ENCODE data around the gene GREB1.

The GREB1 gene

DNA sequence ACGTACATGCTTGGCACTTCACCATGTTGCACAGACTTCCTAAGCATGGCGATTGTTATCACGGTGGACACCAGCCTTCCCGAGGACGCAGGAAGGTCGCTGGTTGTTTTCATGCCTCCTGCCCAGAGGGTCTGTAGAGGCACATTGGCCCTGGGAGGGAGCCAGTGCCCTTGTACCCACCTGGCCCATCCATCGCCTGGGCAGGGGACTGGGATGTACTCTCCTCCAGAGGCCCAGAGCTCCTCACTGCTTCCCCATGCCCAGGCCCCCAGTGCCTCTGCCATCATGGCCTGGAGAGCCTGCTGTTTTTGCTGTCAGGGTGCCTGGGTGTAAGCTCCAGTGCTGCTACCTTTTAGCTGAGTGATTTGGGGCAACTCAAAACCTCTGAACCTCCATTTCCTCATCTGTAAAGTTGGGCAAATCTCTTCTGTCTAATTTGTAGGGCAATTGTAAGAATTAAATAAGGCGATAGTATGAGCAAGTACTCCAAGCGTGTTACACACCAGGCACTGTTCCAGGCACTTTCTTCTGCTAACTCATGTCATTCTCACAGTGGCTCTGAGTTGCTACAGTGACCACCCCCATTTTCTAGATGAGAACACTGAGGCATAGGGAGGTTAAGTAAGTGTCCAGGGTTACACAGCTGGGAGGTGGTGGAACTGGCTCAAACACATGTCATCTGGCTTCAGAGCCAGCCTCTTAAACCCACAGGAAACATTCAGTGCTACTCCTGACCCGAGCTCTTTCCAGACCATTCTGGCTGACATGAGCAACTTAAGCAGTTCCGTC is 45.3 kb downstream of the GREB1 start:
- TF ChIP-seq, protein P1, sequence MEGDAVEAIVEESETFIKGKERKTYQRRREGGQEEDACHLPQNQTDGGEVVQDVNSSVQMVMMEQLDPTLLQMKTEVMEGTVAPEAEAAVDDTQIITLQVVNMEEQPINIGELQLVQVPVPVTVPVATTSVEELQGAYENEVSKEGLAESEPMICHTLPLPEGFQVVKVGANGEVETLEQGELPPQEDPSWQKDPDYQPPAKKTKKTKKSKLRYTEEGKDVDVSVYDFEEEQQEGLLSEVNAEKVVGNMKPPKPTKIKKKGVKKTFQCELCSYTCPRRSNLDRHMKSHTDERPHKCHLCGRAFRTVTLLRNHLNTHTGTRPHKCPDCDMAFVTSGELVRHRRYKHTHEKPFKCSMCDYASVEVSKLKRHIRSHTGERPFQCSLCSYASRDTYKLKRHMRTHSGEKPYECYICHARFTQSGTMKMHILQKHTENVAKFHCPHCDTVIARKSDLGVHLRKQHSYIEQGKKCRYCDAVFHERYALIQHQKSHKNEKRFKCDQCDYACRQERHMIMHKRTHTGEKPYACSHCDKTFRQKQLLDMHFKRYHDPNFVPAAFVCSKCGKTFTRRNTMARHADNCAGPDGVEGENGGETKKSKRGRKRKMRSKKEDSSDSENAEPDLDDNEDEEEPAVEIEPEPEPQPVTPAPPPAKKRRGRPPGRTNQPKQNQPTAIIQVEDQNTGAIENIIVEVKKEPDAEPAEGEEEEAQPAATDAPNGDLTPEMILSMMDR (IDR thresholded peaks at IDR 0.05; ENCODE audit: low read depth, low read length): no peak
- H3K4me3 ChIP-seq (ENCODE audit: low read depth, low read length): no peak overlapping the region

DNA sequence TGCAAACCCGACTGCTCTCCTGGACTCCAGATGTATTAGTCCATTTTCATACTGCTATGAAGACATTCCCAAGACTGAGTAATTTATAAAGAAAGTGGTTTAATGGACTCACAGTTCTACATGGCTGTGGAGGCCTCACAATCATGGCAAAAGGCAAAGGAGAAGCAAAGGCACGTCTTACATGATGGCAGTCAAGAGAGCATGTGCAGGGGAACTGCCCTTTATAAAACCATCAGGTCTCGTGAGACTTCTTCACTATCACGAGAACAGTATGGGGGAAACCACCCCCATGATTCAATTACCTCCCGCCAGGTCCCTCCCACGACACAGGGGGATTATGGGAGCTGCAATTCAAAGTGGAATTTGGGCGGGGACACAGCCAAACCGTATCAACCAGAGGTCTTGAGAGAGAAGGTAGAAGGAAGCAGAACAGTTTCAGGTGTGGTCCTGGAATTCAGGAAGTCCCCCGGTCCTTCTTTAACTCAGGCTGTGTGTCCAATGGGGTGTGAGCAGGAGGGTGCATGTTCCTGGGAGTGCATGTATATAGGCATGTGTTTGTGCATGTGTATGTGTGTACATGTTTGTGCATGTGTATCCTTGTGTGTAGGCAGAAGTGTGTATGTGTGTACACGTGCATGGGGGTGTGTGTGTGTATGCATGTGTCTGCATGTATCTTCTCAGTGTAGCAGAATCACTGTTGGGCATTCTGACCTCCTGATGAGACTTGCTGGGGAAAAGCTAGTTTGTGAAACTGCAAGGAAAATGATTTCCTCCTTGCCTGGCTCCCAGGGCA is 46.2 kb downstream of the GREB1 start:
- TF ChIP-seq, protein P1 (IDR thresholded peaks at IDR 0.05; ENCODE audit: low read depth, low read length): no peak
- H3K4me3 ChIP-seq (ENCODE audit: low read depth, low read length): no peak overlapping the region

DNA sequence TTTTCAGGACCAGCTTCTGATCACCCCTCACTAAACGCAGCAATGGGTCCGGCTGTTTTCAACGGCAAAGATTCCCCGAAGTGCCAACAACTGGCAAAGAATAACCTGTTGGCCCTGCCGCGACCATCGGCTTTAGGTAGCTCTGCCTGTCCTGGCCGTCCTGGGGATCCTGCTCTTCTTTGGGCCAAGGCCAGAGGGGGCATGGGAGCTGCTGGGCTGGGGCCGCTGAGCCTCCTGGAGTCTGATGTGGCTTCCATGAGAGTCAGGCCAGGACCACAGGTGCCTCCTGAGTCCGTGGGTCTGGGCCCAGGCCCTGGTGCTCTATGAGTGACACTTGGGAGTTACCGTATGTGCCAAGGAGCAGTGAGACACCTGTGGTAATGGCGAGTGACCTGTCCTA is 46.9 kb downstream of the GREB1 start:
- H3K4me3 ChIP-seq (ENCODE audit: low read depth, low read length): no peak overlapping the region
- TF ChIP-seq, protein P1 (IDR thresholded peaks at IDR 0.05; ENCODE audit: low read depth, low read length): no peak

DNA sequence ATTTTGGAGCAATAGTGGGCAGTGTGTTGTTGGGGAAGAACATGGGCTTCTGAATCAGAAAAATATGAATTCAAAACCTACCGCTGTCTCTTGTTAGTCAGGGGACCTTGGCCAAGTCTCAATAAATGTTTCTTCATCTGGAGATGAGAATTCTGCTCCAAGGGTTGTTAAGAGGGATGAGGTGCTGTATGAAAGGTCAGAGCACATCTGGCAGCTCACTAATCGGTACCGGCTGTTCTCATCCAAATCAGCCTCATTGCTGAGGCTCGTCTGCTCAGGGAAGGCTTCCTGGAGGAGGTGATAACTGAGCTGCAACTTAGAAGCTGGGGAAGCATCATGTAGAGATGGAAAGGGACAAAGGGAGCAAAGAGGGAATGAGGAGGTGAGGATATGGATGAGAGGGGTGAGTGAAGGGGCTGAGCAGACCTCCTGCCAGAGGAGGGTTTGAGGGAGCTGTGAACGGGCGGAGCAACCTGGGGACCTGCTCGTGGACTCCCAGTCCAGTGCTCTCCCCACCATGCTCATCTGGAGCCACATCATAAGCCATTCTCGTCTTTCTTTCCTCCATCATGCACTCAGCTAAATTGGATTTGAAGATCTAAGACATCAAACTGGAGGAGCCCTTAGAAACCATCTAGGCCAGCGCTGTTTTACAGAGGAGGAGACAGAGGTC is 47.4 kb downstream of the GREB1 start:
- no peak overlapping the region for H3K4me3 ChIP-seq (ENCODE audit: low read depth, low read length)
- TF ChIP-seq, protein P1 (IDR thresholded peaks at IDR 0.05; ENCODE audit: low read depth, low read length): no peak

DNA sequence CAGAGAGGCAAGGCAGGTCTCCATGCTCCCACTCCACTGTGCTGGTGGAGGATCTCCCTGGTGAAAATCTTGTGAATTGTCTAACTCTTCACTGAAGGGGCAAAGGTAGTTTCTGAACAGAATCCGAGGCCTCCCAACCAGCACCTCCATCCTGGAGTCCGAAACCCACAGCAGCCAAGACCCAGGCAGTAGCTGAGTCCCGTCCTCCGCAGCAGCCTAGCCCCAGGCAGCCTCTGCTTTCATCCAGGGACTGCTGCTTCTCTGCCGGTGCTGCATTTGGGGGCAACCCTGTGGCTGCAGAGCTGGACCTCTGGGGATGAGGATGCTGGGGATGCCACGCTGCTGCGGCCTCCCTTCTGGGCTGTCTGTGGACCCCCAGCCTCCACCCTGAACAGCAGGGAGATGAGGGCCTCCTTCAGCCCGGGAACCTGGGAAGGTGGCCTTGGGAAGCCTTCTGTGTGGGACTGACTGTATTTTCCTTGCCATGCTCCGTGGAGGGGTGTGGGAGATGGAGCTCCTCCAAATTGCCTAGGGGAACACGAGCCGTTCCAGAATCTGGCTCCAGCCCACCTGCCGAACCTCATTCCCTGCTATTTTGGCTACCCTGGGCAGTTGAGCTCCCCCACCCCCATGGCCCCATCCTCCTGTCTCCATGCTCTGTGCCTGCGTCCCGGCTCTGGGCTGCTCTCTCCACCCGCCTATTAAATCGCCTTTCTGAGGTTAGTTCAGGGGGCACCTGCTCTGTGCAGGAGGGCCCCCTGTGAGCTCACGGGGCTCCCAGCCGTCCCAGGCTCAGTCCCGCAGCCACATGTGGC is 48.2 kb downstream of the GREB1 start:
- TF ChIP-seq, protein P1 (IDR thresholded peaks at IDR 0.05; ENCODE audit: low read depth, low read length): no peak
- H3K4me3 ChIP-seq (ENCODE audit: low read depth, low read length): no peak overlapping the region

DNA sequence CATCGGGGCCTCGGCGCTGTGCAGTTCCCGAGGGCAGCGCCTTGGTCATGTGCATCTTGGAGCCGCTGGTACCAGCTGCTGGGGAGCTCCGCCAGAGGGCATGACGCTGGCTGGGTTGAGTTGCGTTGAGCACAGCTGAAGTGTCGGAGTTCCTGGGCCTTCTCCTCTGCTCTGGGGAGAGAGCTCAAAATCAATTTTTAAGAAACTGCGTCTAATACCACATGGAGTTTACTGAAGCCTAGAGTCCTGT is 48.7 kb downstream of the GREB1 start:
- H3K4me3 ChIP-seq (ENCODE audit: low read depth, low read length): no peak overlapping the region
- TF ChIP-seq, protein P1 (IDR thresholded peaks at IDR 0.05; ENCODE audit: low read depth, low read length): no peak

Data from WI38 (cell line).